ENCODE measurements around the gene GRB10. TPM values are rescaled to one million over a fixed set of nuclear protein-coding genes. Genes with fewer than 3 reads are reported as not detected.

The GRB10 gene
- total RNA-seq, 1 experiment from 2014 or later = 68.2 TPM

GRCh38 chr7:50565977-50566376, 216.7 kb downstream of the GRB10 start:
- no peak for TF ChIP-seq CTCF (IDR thresholded peaks at IDR 0.05; ENCODE audit: unreplicated experiment)
- Mint-ChIP-seq H3K4me1 (ENCODE audit: insufficient read depth, unreplicated experiment) (no peaks in the 10 kb centered on the region), H3K27me3 (ENCODE audit: insufficient read depth, unreplicated experiment) (peaks cover 22% of the 10 kb centered on the region), H3K36me3 (ENCODE audit: insufficient read depth, unreplicated experiment) (no peaks in the 10 kb centered on the region), H3K9me3 (ENCODE audit: unreplicated experiment) (no peaks in the 10 kb centered on the region), H3K4me3 (ENCODE audit: unreplicated experiment) (no peak overlapping the region), H3K27ac (ENCODE audit: low read depth, unreplicated experiment) (no peak overlapping the region)
- ChIA-PET CTCF (no interaction called here), POLR2A (no interaction called here)
- DNase-seq (ENCODE audit: unreplicated experiment) = no peak
- intact Hi-C loops (cut with micrococcal nuclease) = no loop called here
- BruUV-seq (replicated peaks) = no TSS peak

- no TSS peak for BruUV-seq (replicated peaks)
- Mint-ChIP-seq H3K27me3 (ENCODE audit: insufficient read depth, unreplicated experiment) (peaks cover 22% of the 10 kb centered on the region), H3K4me1 (ENCODE audit: insufficient read depth, unreplicated experiment) (no peaks in the 10 kb centered on the region), H3K4me3 (ENCODE audit: unreplicated experiment) (no peak overlapping the region), H3K36me3 (ENCODE audit: insufficient read depth, unreplicated experiment) (no peaks in the 10 kb centered on the region), H3K9me3 (ENCODE audit: unreplicated experiment) (no peaks in the 10 kb centered on the region), H3K27ac (ENCODE audit: low read depth, unreplicated experiment) (no peak overlapping the region)
- intact Hi-C loops (cut with micrococcal nuclease) = no loop called here
- no peak for TF ChIP-seq CTCF (IDR thresholded peaks at IDR 0.05; ENCODE audit: unreplicated experiment)
- POLR2A ChIA-PET = no interaction called here
- no peak for DNase-seq (ENCODE audit: unreplicated experiment)
- CTCF ChIA-PET = no interaction called here
Measured at GRCh38 chr7:50565559-50565916, 217.2 kb downstream of the GRB10 start.

- Mint-ChIP-seq H3K36me3 (ENCODE audit: insufficient read depth, unreplicated experiment) (no peaks in the 10 kb centered on the region), H3K9me3 (ENCODE audit: unreplicated experiment) (no peaks in the 10 kb centered on the region), H3K27me3 (ENCODE audit: insufficient read depth, unreplicated experiment) (peaks cover 22% of the 10 kb centered on the region), H3K4me1 (ENCODE audit: insufficient read depth, unreplicated experiment) (no peaks in the 10 kb centered on the region), H3K27ac (ENCODE audit: low read depth, unreplicated experiment) (no peak within 1 kb of the TSS), H3K4me3 (ENCODE audit: unreplicated experiment) (no peak within 1 kb of the TSS)
- intact Hi-C loops (cut with micrococcal nuclease) = no loop called here
- POLR2A ChIA-PET = no interaction called here
- CTCF ChIA-PET = interaction anchor here (0.9 kb wide), 1 partner anchor 83 kb away, joined by 3 read pairs; no protein-coding TSS in a partner anchor
- no TSS peak for BruUV-seq (replicated peaks)
- no peak for TF ChIP-seq CTCF (IDR thresholded peaks at IDR 0.05; ENCODE audit: unreplicated experiment)
- DNase-seq (ENCODE audit: unreplicated experiment) = no peak
Measured at GRCh38 chr7:50564640-50565558, 217.8 kb downstream of the GRB10 start, which contains the start of gene DDC. TSS of gene DDC (minus strand) at chr7:50565405. CDS start at chr7:50544085, 21,320 bp downstream.

- CTCF ChIA-PET = interaction anchor here (0.9 kb wide), 1 partner anchor 84 kb away, joined by 3 read pairs; no protein-coding TSS in a partner anchor
- TF ChIP-seq CTCF (IDR thresholded peaks at IDR 0.05; ENCODE audit: unreplicated experiment) = no peak
- no TSS peak for BruUV-seq (replicated peaks)
- Mint-ChIP-seq H3K27me3 (ENCODE audit: insufficient read depth, unreplicated experiment) (peaks cover 23% of the 10 kb centered on the region), H3K4me3 (ENCODE audit: unreplicated experiment) (no peak overlapping the region), H3K4me1 (ENCODE audit: insufficient read depth, unreplicated experiment) (no peaks in the 10 kb centered on the region), H3K27ac (ENCODE audit: low read depth, unreplicated experiment) (no peak overlapping the region), H3K36me3 (ENCODE audit: insufficient read depth, unreplicated experiment) (no peaks in the 10 kb centered on the region), H3K9me3 (ENCODE audit: unreplicated experiment) (no peaks in the 10 kb centered on the region)
- no peak for DNase-seq (ENCODE audit: unreplicated experiment)
- POLR2A ChIA-PET = interaction anchor here (0.5 kb wide), 1 partner anchor 73 kb away, joined by 3 read pairs; no protein-coding TSS in a partner anchor
- intact Hi-C loops (cut with micrococcal nuclease) = no loop called here
Measured at GRCh38 chr7:50564171-50564570, 218.5 kb downstream of the GRB10 start.
